GM18511 (cell line): ENCODE results near the gene KBTBD4.

Experiments
- ATAC-seq: cut with Tn5 transposase; IDR thresholded peaks from one replicate; pipeline ENCODE4 v1.9.1; 2021; ENCODE audit warnings: mild to moderate bottlenecking, moderate library complexity; ENCODE audit not compliant: unreplicated experiment

The KBTBD4 gene

GRCh38 chr11:47578524-47579494, at the start of gene KBTBD4, which contains the start of gene NDUFS3:
KBTBD4 (minus strand) TSS chr11:47578970; CDS start chr11:47578951, 19 bp downstream.
NDUFS3 (plus strand) TSS chr11:47579074; CDS start chr11:47579092, 18 bp downstream.
- ATAC-seq, result peak; percentile 96

GRCh38 chr11:47628026-47628425, 49.3 kb upstream of the KBTBD4 start:
- ATAC-seq, result no peak

DNA sequence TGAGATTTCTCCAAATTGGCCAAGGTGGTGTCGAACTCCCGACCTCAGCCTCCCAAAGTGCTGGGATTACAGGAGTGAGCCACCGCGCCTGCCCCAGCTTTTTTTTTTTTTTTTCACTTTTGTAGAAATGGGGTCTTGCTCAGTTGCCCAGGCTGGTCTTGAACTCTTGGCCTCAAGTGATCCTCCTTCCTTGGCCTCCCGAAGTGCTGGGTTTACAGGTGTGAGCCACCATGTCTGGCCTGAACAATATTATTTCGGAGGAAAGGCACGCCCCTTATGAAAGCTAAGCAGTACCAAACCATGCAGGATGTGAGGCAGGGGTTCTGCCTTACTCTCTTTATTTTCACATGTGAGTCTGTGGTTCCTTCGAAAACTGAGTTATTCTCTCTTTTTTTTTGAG, 47.5 kb upstream of the KBTBD4 start:
- ATAC-seq, result no peak

- ATAC-seq, result no peak
Measured at GRCh38 chr11:47620836-47621378, 42.1 kb upstream of the KBTBD4 start.

GRCh38 chr11:47617417-47617809, 38.6 kb upstream of the KBTBD4 start:
- no peak for ATAC-seq

GRCh38 chr11:47616726-47617416, 38.1 kb upstream of the KBTBD4 start:
- no peak for ATAC-seq

DNA sequence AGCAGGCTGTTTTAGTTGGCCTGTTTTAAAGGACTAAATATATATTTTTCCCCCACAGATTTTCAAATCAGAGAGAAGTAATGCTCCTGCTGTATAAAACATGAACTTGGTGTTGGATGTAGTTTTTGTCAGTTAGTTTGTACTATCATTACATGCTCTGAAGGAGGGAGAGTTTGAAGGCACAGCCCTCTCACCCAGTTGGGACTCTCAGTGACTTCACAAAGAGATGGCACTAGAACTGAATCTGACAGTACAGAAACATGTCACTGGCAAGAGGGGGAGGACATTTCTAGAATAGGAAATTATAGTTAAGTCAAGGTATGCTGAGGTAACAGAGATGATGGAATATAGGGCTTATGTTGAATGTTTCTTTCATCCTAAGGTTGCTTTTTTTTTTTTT, 36.5 kb upstream of the KBTBD4 start:
- no peak for ATAC-seq

GRCh38 chr11:47611348-47611794, 32.6 kb upstream of the KBTBD4 start:
- ATAC-seq, result peak; percentile 88

DNA sequence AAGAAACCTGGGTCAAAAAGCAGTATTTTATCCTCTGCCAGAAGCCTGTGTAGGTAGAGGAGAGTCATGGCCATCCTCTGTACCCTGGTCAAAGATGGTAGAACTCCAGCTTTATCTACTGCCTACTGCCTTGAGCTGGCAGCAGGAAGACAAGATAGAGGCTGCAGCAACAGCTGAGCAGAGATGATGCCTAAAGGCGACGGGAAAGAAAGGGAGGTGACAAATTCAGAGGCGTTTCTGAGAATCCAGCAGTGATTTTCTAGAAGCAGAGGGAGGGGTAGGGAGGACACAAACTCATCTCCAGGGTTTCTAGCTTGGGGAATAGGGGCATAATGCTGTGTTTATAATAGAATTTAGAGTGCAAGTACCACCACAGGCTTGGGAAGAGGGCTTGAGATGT, 30.9 kb upstream of the KBTBD4 start:
- ATAC-seq, result no peak

GRCh38 chr11:47607380-47607779, 28.6 kb upstream of the KBTBD4 start:
- no peak for ATAC-seq

- no peak for ATAC-seq
Measured at GRCh38 chr11:47606731-47607130, 28.0 kb upstream of the KBTBD4 start.

GRCh38 chr11:47605921-47606320, 27.2 kb upstream of the KBTBD4 start:
- ATAC-seq, result no peak

DNA sequence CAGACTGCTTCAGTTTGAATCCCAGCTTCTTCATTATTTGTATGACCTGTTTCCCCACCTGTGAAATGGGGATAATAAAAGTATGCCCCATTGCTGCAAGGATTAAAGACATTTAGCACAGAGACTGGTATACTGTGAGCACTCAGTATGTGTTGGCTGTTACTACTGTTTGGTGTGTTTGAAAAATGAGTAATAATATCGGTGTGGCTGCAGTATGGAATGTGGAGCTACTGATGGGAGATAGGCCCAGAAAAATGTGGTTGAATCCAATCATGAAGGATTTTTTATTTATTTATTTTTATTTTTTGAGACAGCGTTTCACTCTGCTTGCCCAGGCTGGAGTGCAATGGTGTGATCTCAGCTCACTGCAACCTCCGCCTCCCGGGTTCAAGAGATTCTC, 24.5 kb upstream of the KBTBD4 start:
- ATAC-seq, result no peak

DNA sequence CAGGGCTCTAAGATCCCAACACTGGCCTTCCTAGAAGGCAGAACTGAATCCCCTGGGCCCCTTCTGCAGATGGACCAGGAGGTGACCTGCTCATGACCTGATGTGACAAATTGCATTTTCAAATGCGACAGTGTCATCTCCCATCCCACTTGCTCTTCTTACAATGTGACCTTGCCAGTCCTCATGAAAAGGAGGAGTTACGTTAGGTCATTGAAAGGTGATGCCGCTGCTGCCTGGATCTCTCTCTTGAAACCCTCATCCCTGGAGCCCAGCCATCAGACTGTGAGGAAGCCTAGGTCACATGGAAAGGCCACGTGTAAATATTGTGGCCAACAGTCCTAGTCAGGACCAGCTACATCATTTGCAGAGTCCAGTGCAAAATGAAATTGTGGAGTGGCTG, 21.1 kb upstream of the KBTBD4 start:
- ATAC-seq, result no peak

- no peak for ATAC-seq
Measured at GRCh38 chr11:47595967-47596366, 17.2 kb upstream of the KBTBD4 start.

GRCh38 chr11:47595029-47595428, 16.3 kb upstream of the KBTBD4 start:
- no peak for ATAC-seq

- ATAC-seq, result no peak
Measured at GRCh38 chr11:47593934-47594855, 15.4 kb upstream of the KBTBD4 start, which contains the start of gene C1QTNF4. C1QTNF4 (minus strand) TSS chr11:47594411; CDS start chr11:47590810, 3,601 bp downstream.

DNA sequence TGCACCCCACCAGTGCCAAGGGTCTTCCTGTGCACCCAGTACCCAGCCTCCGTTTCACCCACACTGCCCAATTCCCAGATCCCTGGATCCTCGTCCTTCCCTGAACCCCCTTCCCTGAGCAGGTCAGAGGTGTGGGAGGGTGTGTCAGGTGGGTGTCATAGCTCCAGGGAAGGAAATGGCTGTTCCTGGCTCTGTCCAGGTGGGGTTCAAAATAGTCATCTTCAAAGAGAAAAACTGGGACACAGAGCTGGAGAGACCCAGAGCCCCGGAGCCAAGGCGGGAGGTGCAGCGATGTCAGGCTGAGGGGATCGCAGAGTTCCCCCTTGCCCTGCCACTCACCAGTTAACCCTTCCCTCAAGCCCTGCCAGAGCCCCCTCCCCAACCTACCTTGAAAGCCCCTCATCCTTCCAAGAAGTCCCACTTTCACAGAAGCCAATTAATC, 14.7 kb upstream of the KBTBD4 start:
- no peak for ATAC-seq

DNA sequence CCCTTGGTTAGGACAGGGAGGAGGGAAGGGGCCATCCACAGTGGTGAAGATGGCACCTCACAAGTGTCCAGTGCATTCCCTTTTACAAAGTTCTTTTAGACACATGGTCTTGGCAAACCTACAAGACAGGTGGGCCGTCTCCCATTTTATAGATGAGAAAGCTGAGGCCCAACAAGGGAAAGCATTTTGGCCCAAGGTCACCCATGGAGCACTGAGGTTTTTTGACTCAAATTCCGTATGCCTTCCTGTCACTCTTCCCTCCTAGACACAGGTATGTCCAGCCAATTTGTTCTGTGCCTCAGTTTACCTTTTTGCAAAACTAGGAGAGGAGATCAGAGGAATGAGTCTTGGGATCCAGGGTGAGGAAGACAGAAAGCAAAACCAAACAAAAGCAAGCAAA, 14.2 kb upstream of the KBTBD4 start:
- ATAC-seq, result no peak

DNA sequence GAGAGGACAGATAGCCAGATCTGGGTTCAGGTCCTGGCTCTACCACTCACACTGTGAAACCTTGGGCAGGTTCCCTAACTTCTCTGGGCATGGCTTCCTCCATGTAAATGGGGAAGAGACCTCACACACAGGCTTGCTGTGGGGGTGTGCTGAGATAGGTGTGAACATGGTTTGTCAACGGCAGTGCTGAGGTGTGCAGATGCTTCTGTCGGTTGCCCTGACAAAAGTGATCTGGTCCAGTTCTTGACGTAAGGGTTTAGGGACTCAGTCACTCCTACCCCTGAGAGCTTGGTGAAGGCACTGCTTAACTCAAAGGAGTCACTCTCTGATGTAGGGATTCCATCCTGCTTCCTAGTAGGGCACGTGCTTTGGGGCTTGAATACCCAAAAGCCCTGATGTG, 13.5 kb upstream of the KBTBD4 start:
- no peak for ATAC-seq
